K562 (cell line): ENCODE data around the gene IGF2BP3. TPM values are rescaled to one million over a fixed set of nuclear protein-coding genes. Genes with fewer than 3 reads are reported as not detected.
A peak's percentile ranks its signal among the peaks of the same experiment; 100 is the strongest.

Source experiments
- BCL6 ChIP-seq: fragments of 250-450 bp; sonication (Bioruptor Pico); IDR thresholded peaks from 2 replicates; pipeline ENCODE4 v1.4.0; 2020
- BRD4 ChIP-seq: fragments of 200-600 bp; sonication (generic); IDR thresholded peaks from 2 replicates; pipeline ENCODE4 v1.6.1; 2017; ENCODE audit warnings: inconsistent platforms
- CBX1 ChIP-seq: sonication (generic); IDR thresholded peaks from 2 replicates; pipeline ENCODE4 v1.6.1; 2016; ENCODE audit warnings: antibody characterized with exemption, low read depth, mild to moderate bottlenecking
- GATA2 ChIP-seq: sonication (generic); formaldehyde crosslinking; IDR thresholded peaks from 2 replicates; pipeline ENCODE4 v1.4.0; 2020; ENCODE audit warnings: mild to moderate bottlenecking, missing genetic modification reagents
- MYBL2 ChIP-seq, 2 experiments: fragments of 450-650 bp in 1 of 2; sonication (generic) in 1 of 2; formaldehyde crosslinking in 1 of 2; IDR thresholded peaks; 2 replicates each; pipeline versions ENCODE4 v1.6.1 to v1.8.1; 2017 to 2022; ENCODE audit warnings: borderline replicate concordance in 1 of 2, inconsistent platforms in 1 of 2, low read depth in 1 of 2, mild to moderate bottlenecking in 1 of 2, missing genetic modification reagents in 1 of 2, moderate library complexity in 1 of 2
- NEUROD1 ChIP-seq: fragments of 150-350 bp; IDR thresholded peaks from 2 replicates; pipeline ENCODE4 v1.6.1; 2014; ENCODE audit warnings: borderline replicate concordance, low read length, low read depth; ENCODE audit not compliant: partially characterized antibody
- PRPF4 ChIP-seq: fragments of 200-400 bp; formaldehyde crosslinking; IDR thresholded peaks from one replicate; pipeline ENCODE4 v1.6.1; 2017; ENCODE audit warnings: low read length, low read depth, mild to moderate bottlenecking; ENCODE audit not compliant: insufficient read depth, poor library complexity, severe bottlenecking
- SAFB ChIP-seq: fragments of 200-400 bp; formaldehyde crosslinking; IDR thresholded peaks from 2 replicates; pipeline ENCODE4 v1.6.1; 2017; ENCODE audit warnings: low read depth, low read length, borderline replicate concordance
- SREBF1 ChIP-seq: fragments of 150-350 bp; IDR thresholded peaks from 2 replicates; pipeline ENCODE4 v1.6.1; 2014; ENCODE audit warnings: antibody characterized with exemption, low read depth, low read length, borderline replicate concordance
- TAF9B ChIP-seq: fragments of 450-650 bp; IDR thresholded peaks from 2 replicates; pipeline ENCODE4 v1.6.1; 2018; ENCODE audit warnings: mild to moderate bottlenecking; ENCODE audit not compliant: partially characterized antibody
- TBL1XR1 ChIP-seq, 2 experiments: IDR thresholded peaks; 2 replicates each; pipeline ENCODE4 v1.6.1; 2012; ENCODE audit warnings: improper control_type of control experiment in 2 of 2, low read length in 2 of 2, mild to moderate bottlenecking in 1 of 2
- TSC22D4 ChIP-seq: fragments of 450-650 bp; IDR thresholded peaks from 2 replicates; pipeline ENCODE4 v1.6.1; 2016; ENCODE audit warnings: missing genetic modification characterization, missing biosample characterization, control low read depth
- ZNF316 ChIP-seq: fragments of 450-650 bp; IDR thresholded peaks from 2 replicates; pipeline ENCODE4 v1.6.1; 2016
- ZSCAN29 ChIP-seq: fragments of 450-650 bp; IDR thresholded peaks from 2 replicates; pipeline ENCODE4 v1.6.1; 2017
- ZZZ3 ChIP-seq: fragments of 450-650 bp; IDR thresholded peaks from 2 replicates; pipeline ENCODE4 v1.6.1; 2016; ENCODE audit warnings: antibody characterized with exemption, mild to moderate bottlenecking, moderate library complexity
- polyA plus RNA-seq, 8 experiments: library from polyadenylated mRNA; depleted of rRNA in 4 of 8; stranded (reverse) in 5 of 8; unstranded in 3 of 8; fragments of >200 nt; fragmentation: Nextera tagmentation in 2 of 8; fragmentation: Illumina TruSeq in 1 of 8; extraction: Ambion mirVana in 2 of 8; extraction: Trizol in 1 of 8; gene quantifications; 2 replicates each; pipeline versions ENCODE4 v1.2.1 to v1.2.3, GENCODE V29; 2011 to 2014; ENCODE audit warnings: inconsistent platforms in 1 of 8, missing spikeins in 1 of 8
- total RNA-seq, 7 experiments: library from RNA; depleted of rRNA in 6 of 7; stranded (reverse); fragments of >200 nt in 6 of 7; fragmentation: Illumina TruSeq in 2 of 7; extraction: Trizol in 2 of 7; gene quantifications; 2 replicates each; pipeline versions ENCODE4 v1.2.1 to v1.2.3, GENCODE V29; 2011 to 2021; ENCODE audit warnings: low replicate concordance in 1 of 7
- TF ChIP-seq, protein P1 (sequence below), 2 experiments: fragments of 450-650 bp; conservative IDR thresholded peaks; 2 replicates each; pipeline ENCODE4 v1.6.1; 2017; ENCODE audit warnings: mild to moderate bottlenecking in 2 of 2, moderate library complexity in 2 of 2
- TF ChIP-seq, protein P2 (sequence below), 2 experiments: IDR thresholded peaks; 2 replicates each; pipeline ENCODE4 v1.6.1; 2012; ENCODE audit warnings: improper control_type of control experiment in 2 of 2, low read depth in 2 of 2, low read length in 2 of 2, borderline replicate concordance in 1 of 2
- TF ChIP-seq, protein P3 (sequence below): sonication (generic); formaldehyde crosslinking; IDR thresholded peaks from 2 replicates; pipeline ENCODE4 v1.8.0; 2023; ENCODE audit warnings: missing genetic modification reagents, mild to moderate bottlenecking, borderline replicate concordance

The IGF2BP3 gene
- total and polyA plus RNA-seq, 9 of the 15 experiments (the other 6 are each of a cell fraction or from before 2014, with no cell fraction given) = 8.4 to 88.1 (median 61.2) TPM

DNA sequence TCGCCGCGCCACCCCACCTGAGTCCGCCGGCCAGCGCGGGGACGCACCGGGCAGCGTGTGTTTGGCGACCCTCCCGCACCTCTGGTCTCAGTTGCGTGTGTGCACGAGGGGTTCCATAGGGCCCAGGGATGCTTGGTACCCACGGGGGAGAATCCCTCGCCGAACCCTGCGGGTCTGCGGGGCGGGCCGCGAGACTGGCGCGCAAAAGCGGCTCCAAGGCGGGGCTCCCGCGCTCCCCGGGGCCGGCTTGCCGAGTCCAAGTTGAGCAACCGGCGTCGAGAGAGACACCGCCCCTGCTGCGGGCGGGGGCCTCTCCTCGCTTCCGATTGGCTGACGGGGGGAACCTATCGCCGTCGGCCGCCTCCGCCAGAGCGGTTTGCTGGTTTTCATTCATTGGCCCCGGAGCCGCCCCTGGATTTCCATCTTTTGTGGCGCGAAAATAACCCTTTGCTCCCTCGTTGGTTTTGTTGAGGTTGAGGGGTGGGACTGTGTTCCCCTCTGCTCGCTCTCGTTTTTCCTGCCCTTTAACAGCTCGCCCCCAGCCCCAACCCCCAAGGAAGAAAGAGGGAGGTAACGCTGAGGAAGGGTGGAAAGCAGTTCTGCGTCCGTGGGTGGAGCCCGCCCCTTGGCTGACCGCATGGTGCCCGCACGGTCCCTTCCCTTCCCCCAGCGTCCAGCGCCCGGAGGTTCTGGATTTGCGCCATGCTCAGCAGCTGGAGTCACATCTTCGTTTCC lies 4.0 kb upstream of the IGF2BP3 start (continued):
- TF ChIP-seq, protein P1, sequence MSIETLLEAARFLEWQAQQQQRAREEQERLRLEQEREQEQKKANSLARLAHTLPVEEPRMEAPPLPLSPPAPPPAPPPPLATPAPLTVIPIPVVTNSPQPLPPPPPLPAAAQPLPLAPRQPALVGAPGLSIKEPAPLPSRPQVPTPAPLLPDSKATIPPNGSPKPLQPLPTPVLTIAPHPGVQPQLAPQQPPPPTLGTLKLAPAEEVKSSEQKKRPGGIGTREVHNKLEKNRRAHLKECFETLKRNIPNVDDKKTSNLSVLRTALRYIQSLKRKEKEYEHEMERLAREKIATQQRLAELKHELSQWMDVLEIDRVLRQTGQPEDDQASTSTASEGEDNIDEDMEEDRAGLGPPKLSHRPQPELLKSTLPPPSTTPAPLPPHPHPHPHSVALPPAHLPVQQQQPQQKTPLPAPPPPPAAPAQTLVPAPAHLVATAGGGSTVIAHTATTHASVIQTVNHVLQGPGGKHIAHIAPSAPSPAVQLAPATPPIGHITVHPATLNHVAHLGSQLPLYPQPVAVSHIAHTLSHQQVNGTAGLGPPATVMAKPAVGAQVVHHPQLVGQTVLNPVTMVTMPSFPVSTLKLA (conservative IDR thresholded peaks at IDR 0.05) = peak; percentile 96 to 98
- TF ChIP-seq MYBL2 (IDR thresholded peaks at IDR 0.05; ENCODE audit: low read depth) (peak; percentile 28; the same call in 1 of the 2 replicates), MYBL2 (CRISPR knock-in tag; IDR thresholded peaks at IDR 0.05; ENCODE audit: borderline replicate concordance) (no peak), SAFB (peak; percentile 94), TSC22D4 (tag) (no peak), NEUROD1 (peak; percentile 23), CBX1 (peak; percentile 73; the same call in 1 of the 2 replicates), BRD4 (0 out of 2 replicates have a peak, but pooled peaks have one; percentile 30), ZNF316 (no peak), ZZZ3 (no peak), BCL6 (CRISPR knock-in tag) (no peak), TBL1XR1 (IDR thresholded peaks at IDR 0.05; ENCODE audit: low read length in 2 of 2) (peak; percentile 62 to 68; a peak in 1 of 4 replicates), SREBF1 (no peak), TAF9B (peak; percentile 92), ZSCAN29 (0 out of 2 replicates have a peak, but pooled peaks have one; percentile 28), GATA2 (CRISPR knock-in tag) (no peak), PRPF4 (no peak)
- TF ChIP-seq, protein P2, sequence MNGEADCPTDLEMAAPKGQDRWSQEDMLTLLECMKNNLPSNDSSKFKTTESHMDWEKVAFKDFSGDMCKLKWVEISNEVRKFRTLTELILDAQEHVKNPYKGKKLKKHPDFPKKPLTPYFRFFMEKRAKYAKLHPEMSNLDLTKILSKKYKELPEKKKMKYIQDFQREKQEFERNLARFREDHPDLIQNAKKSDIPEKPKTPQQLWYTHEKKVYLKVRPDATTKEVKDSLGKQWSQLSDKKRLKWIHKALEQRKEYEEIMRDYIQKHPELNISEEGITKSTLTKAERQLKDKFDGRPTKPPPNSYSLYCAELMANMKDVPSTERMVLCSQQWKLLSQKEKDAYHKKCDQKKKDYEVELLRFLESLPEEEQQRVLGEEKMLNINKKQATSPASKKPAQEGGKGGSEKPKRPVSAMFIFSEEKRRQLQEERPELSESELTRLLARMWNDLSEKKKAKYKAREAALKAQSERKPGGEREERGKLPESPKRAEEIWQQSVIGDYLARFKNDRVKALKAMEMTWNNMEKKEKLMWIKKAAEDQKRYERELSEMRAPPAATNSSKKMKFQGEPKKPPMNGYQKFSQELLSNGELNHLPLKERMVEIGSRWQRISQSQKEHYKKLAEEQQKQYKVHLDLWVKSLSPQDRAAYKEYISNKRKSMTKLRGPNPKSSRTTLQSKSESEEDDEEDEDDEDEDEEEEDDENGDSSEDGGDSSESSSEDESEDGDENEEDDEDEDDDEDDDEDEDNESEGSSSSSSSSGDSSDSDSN (IDR thresholded peaks at IDR 0.05; ENCODE audit: borderline replicate concordance in 1 of 2, low read depth in 2 of 2, low read length in 2 of 2) = peak; percentile 94 to 96; a peak in 3 of 4 replicates
- TF ChIP-seq, protein P3, sequence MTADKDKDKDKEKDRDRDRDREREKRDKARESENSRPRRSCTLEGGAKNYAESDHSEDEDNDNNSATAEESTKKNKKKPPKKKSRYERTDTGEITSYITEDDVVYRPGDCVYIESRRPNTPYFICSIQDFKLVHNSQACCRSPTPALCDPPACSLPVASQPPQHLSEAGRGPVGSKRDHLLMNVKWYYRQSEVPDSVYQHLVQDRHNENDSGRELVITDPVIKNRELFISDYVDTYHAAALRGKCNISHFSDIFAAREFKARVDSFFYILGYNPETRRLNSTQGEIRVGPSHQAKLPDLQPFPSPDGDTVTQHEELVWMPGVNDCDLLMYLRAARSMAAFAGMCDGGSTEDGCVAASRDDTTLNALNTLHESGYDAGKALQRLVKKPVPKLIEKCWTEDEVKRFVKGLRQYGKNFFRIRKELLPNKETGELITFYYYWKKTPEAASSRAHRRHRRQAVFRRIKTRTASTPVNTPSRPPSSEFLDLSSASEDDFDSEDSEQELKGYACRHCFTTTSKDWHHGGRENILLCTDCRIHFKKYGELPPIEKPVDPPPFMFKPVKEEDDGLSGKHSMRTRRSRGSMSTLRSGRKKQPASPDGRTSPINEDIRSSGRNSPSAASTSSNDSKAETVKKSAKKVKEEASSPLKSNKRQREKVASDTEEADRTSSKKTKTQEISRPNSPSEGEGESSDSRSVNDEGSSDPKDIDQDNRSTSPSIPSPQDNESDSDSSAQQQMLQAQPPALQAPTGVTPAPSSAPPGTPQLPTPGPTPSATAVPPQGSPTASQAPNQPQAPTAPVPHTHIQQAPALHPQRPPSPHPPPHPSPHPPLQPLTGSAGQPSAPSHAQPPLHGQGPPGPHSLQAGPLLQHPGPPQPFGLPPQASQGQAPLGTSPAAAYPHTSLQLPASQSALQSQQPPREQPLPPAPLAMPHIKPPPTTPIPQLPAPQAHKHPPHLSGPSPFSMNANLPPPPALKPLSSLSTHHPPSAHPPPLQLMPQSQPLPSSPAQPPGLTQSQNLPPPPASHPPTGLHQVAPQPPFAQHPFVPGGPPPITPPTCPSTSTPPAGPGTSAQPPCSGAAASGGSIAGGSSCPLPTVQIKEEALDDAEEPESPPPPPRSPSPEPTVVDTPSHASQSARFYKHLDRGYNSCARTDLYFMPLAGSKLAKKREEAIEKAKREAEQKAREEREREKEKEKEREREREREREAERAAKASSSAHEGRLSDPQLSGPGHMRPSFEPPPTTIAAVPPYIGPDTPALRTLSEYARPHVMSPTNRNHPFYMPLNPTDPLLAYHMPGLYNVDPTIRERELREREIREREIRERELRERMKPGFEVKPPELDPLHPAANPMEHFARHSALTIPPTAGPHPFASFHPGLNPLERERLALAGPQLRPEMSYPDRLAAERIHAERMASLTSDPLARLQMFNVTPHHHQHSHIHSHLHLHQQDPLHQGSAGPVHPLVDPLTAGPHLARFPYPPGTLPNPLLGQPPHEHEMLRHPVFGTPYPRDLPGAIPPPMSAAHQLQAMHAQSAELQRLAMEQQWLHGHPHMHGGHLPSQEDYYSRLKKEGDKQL (CRISPR knock-in tag) = no peak
